Activated gamma-delta T cell treated with anti-CD3 and anti-CD28 coated beads, Interleukin-2, amount 50 U/mL, for 16 hours (primary cell): ENCODE measurements around the gene INO80.
A peak's percentile ranks its signal among the peaks of the same experiment; 100 is the strongest.
"Not testable (repeated sequence)": the region's sequence is repeated elsewhere in the genome, so short reads cannot be mapped to it uniquely, and the experiment has no call there.

ENCODE experiments used
- DNase-seq: peaks from one replicate; pipeline ENCODE4 v3.0.0-alpha.2; 2020; ENCODE audit warnings: low read depth

The INO80 gene

DNA sequence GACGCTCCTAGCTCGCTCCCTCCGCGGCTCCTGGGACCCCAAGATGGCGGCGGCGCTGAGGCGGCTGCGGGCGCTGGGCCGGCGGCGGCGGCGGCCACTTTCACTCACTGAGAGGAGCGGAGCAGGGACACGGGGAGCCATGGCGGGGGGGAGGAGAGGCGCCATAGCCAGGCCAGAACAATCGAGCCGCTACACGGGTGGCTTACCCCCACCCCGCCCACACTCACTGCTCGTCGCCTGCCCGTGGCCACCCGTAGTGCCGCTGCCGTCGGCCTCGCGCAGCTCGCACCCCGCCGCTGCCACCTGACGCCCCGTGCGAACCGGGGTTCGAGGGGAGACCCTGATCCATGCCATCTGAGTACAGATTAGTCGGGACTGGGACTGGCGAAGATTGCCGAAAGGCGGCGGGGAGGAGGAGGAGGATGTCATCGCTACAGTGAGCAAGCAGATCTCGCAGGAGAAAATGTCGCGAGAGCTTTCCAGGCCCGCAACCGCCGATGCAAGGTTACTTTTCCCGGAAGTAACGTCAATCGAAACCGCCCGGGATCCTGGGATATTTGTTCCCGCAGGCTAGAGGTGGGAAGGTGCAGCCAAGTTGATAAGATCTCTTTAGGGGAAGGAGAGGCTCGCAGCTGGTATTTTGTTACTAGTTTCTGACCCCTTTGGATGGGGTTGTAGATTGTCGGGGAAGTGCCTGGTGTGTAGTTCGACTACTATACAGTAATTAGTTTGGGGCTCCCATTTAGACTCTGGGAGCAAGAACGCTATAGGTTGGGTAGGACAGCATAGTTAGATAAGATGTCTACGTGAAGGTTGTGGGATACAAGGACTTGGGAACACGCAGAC is at the start of gene INO80:
INO80 (minus strand) TSS at position 165 of the 846 bp plus-strand sequence. CDS start 19,970 bp downstream, outside the sequence.
- DNase-seq, result peak; percentile 96

GRCh38 chr15:41161736-41162135 is 45.7 kb upstream of the INO80 start:
- DNase-seq, result no peak

- DNase-seq, result no peak
Observed at GRCh38 chr15:41161336-41161735, 45.3 kb upstream of the INO80 start.

- DNase-seq, result no peak
Observed at GRCh38 chr15:41160639-41161315, 44.7 kb upstream of the INO80 start.

GRCh38 chr15:41154412-41154811 is 38.3 kb upstream of the INO80 start:
- no peak for DNase-seq

GRCh38 chr15:41153733-41154132 is 37.7 kb upstream of the INO80 start:
- DNase-seq, result no peak

DNA sequence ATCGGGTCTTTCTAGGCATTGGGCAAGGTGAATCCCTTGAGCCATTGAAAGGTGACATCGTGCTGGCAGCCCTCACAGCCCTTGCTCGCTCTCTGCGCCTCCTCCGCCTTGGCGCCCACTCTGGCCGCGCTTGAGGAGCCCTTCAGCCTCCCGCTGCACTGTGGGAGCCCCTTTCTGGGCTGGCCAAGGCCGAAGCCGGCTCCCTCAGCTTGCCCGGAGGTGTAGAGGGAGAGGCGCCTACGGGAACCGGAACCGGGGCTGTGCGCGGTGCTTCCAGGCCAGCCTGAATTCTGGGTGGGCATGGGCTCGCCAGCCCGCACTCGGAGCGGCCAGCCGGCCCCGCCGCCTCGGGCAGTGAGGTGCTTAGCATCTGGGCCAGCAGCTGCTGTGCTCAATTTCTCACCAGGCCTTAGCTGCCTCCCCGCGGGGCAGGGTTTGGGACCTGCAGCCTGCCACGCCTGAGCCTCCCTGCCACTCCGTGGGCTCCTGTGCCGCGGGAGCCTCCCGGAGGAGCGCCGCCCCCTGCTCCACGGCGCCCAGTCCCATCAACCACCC is 35.4 kb upstream of the INO80 start:
- no peak for DNase-seq

GRCh38 chr15:41150279-41150678 is 34.2 kb upstream of the INO80 start:
- no peak for DNase-seq

- DNase-seq, result no peak
Observed at GRCh38 chr15:41148065-41148464, 32.0 kb upstream of the INO80 start.

DNA sequence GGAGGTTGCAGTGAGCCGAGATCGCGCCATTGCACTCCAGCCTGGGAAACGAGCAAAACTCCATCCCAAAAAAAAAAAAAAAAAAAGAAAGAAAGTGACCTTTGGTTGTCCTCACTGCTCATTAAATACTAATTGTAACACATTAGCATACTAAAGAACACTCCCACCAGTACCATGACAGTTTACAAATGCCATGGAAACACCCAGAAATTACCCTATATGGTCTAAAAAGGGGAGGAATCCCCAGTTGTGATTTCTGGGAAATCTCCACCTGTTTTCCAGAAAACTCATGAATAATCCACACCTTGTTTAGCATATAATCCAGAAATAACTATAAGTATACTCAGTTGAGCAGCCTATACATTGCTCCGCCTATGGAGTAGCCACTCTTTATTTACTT is 23.5 kb upstream of the INO80 start:
- DNase-seq, result no peak

DNA sequence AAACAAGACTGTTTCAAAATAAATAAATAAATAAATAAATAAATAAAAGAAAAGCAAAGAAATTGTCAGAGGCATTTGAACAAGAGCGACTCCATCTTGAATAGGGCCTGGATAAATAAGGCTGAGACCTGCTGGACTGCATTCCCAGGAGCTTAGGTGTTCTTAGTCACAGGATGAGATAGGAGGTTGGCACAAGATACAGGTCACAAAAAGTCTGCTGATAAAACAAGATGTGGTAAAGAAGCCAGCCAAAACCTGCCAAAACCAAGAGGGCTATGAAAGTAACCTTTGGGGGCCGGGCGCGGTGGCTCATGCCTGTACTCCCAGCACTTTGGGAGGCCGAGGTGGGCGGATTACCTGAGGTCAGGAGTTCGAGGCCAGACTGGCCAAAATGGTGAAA is 23.0 kb upstream of the INO80 start:
- not testable (repeated sequence) for DNase-seq

DNA sequence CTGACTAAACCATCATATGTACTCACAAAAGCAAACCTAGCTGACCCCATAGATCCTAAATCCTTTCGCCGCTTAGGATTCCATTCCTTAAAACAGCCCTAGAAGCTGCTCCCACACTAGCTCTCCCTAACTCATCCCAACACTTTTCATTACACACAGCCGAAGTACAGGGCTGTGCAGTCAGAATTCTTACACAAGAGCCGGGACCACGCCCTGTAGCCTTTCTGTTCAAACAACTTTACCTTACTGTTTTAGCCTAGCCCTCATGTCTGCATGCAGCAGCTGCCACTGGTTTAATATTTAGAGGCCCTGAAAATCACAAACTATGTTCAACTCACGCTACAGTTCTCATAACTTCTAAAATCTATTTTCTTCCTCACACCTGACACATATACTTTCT is 19.5 kb upstream of the INO80 start:
- not testable (repeated sequence) for DNase-seq

GRCh38 chr15:41133454-41133853 is 17.4 kb upstream of the INO80 start:
- DNase-seq, result no peak

DNA sequence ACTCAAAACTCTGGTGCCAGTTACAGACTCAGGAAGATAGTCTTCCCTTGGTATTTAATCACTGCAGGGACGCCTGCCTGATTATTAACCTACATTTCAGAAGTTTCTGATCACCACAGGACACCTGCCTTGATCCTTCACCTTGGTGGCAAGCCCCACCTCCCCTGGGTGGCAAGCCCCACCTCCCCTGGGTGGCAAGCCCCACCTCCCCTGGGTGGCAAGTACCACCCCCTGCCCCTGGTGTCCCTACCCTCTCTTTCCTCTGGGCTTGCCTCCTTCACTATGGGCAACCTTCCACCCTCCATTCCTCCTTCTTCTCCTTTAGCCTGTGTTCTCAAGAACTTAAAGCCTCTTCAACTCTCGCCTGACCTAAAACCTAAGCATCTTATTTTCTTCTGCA is 16.0 kb upstream of the INO80 start:
- DNase-seq, result not testable (repeated sequence)

- DNase-seq, result no peak
Observed at GRCh38 chr15:41128174-41128902, 12.3 kb upstream of the INO80 start.

GRCh38 chr15:41125931-41126642 is 10.0 kb upstream of the INO80 start:
- DNase-seq, result no peak

DNA sequence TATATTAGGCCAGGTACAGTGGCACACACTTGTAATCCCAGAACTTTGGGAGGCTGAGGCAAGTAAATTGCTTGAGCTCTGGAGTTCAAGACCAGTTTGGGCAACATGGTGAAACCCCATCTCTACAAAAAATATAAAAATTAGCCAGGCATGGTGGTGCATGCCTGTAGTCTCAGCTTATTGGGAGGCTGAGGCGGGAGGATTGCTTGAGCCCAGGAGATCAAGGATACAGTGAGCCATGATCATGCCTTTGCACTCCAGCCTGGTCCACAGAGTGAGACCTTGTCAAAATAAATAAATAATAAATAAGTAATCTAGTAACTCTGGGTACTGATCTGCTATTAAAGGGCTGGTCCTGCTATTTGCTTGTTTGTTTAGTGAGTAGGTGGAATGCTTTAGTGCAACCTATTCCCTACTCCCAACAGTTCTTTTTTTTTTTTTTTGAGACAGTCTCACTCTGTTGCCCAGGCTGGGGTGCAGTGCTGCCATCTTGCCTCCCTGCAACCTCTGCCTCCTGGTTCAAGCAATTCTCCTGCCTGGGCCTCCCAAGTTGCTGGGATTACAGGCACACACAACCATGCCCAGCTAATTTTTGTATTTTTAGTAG is 9.1 kb upstream of the INO80 start:
- DNase-seq, result no peak

GRCh38 chr15:41124058-41124457 is 8.0 kb upstream of the INO80 start:
- DNase-seq, result no peak

DNA sequence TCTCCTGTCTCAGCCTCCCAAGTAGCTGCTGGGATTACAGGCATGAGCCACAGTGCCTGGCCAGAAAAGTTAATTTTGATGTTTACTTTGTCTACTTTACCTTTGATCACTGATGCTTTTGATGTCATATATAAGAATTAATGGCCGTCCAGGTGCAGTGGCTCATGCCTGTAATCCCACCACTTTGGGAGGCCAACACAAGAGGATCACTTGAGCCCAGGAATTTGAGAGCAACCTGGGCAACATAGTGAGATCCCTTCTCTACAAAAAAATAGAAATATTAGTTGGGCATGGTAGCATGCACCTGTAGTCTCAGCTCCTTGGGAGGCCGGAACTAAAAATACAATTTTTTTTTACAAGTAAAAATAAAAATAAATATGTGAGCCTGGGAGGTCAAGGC is 6.8 kb upstream of the INO80 start:
- DNase-seq, result no peak

DNA sequence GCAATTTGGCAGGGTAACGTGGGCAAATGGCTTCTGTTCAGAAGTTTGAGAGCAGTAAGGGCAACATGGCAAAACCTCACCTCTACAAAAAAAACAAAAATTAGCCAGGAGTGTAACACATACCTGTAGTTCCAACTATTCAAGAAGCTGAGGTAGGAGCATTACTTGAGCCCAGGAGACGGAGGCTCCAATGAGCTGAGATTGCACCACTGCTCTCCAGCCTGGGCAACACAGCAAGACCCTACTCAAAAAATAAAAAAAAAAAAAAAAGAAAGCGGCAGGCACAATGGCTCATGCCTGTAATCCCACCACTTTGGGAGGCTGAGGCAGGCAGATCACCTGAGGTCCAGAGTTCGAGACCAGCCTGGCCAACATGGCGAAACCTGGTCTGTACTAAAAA is 5.9 kb upstream of the INO80 start:
- no peak for DNase-seq

GRCh38 chr15:41116962-41117252 is 827 bp upstream of the INO80 start:
- no peak for DNase-seq
